Transverse colon (tissue), 3 donors: ENCODE measurements around the gene CDRT4.

Experiments
- CTCF ChIP-seq, 5 experiments: fragments of 200-600 bp in 3 of 5; fragments of 450-650 bp in 2 of 5; sonication (generic) in 3 of 5; IDR thresholded peaks; 1 replicate in 2 of 5; 2 replicates in 3 of 5; pipeline ENCODE4 v1.5.1; 2016 to 2017; ENCODE audit warnings: antibody characterized with exemption in 5 of 5, inconsistent platforms in 3 of 5, mild to moderate bottlenecking in 2 of 5, moderate library complexity in 1 of 5
- POLR2A ChIP-seq: fragments of 450-650 bp; IDR thresholded peaks from one replicate; pipeline ENCODE4 v1.6.1; 2016; ENCODE audit warnings: antibody characterized with exemption, mild to moderate bottlenecking, moderate library complexity

- TF ChIP-seq CTCF (IDR thresholded peaks at IDR 0.05) = no peak
- no peak for TF ChIP-seq POLR2A
Observed at GRCh38 chr17:15507896-15508295, 40.5 kb upstream of the CDRT4 start.
